ENCODE measurements around the gene NCAPD2.
"Not testable (repeated sequence)": the region's sequence is repeated elsewhere in the genome, so short reads cannot be mapped to it uniquely, and the experiment has no call there.

Gene NCAPD2

DNA sequence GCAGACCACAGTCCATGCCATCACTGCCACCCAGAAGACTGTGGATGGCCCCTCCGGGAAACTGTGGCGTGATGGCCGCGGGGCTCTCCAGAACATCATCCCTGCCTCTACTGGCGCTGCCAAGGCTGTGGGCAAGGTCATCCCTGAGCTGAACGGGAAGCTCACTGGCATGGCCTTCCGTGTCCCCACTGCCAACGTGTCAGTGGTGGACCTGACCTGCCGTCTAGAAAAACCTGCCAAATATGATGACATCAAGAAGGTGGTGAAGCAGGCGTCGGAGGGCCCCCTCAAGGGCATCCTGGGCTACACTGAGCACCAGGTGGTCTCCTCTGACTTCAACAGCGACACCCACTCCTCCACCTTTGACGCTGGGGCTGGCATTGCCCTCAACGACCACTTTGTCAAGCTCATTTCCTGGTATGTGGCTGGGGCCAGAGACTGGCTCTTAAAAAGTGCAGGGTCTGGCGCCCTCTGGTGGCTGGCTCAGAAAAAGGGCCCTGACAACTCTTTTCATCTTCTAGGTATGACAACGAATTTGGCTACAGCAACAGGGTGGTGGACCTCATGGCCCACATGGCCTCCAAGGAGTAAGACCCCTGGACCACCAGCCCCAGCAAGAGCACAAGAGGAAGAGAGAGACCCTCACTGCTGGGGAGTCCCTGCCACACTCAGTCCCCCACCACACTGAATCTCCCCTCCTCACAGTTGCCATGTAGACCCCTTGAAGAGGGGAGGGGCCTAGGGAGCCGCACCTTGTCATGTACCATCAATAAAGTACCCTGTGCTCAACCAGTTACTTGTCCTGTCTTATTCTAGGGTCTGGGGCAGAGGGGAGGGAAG is 43.9 kb downstream of the NCAPD2 start:
- not testable (repeated sequence) for H3K4me3 ChIP-seq (ENCODE audit: low read depth, low read length)
- TF ChIP-seq, protein P1, sequence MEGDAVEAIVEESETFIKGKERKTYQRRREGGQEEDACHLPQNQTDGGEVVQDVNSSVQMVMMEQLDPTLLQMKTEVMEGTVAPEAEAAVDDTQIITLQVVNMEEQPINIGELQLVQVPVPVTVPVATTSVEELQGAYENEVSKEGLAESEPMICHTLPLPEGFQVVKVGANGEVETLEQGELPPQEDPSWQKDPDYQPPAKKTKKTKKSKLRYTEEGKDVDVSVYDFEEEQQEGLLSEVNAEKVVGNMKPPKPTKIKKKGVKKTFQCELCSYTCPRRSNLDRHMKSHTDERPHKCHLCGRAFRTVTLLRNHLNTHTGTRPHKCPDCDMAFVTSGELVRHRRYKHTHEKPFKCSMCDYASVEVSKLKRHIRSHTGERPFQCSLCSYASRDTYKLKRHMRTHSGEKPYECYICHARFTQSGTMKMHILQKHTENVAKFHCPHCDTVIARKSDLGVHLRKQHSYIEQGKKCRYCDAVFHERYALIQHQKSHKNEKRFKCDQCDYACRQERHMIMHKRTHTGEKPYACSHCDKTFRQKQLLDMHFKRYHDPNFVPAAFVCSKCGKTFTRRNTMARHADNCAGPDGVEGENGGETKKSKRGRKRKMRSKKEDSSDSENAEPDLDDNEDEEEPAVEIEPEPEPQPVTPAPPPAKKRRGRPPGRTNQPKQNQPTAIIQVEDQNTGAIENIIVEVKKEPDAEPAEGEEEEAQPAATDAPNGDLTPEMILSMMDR (conservative IDR thresholded peaks at IDR 0.05; ENCODE audit: low read depth, low read length), result peak; percentile 78
- peak; percentile 89 for DNase-seq (ENCODE audit: low read depth)

DNA sequence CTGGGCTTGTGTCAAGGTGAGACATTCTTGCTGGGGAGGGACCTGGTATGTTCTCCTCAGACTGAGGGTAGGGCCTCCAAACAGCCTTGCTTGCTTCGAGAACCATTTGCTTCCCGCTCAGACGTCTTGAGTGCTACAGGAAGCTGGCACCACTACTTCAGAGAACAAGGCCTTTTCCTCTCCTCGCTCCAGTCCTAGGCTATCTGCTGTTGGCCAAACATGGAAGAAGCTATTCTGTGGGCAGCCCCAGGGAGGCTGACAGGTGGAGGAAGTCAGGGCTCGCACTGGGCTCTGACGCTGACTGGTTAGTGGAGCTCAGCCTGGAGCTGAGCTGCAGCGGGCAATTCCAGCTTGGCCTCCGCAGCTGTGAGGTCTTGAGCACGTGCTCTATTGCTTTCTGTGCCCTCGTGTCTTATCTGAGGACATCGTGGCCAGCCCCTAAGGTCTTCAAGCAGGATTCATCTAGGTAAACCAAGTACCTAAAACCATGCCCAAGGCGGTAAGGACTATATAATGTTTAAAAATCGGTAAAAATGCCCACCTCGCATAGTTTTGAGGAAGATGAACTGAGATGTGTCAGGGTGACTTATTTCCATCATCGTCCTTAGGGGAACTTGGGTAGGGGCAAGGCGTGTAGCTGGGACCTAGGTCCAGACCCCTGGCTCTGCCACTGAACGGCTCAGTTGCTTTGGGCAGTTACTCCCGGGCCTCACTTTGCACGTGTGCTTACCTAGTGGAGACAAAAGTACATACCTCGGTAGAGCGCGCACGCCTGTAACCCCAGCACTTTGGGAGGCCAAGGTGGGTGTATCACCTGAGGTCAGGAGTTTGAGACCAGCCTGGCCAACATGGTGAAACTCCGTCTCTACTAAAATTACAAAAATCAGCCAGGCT is 44.8 kb downstream of the NCAPD2 start:
- H3K4me3 ChIP-seq (ENCODE audit: low read depth, low read length), result no peak overlapping the region
- DNase-seq (ENCODE audit: low read depth), result no peak
- TF ChIP-seq, protein P1 (conservative IDR thresholded peaks at IDR 0.05; ENCODE audit: low read depth, low read length), result no peak

DNA sequence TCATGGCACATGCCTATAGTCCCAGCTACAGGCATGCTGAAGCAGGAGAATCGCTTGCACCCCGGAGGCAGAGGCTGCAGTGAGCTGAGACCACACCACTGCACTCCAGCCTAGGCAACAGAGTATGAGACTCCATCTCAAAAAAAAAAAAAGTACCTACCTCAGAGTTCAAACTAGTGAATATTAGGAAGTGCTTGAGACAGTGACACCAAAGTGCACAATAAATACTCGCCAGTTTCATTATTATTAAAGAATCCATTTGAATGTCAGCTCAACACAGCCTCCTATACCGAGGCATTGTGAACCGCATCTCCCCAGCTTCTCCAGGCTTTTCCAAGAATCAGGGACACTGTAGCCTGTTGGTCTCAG is 45.4 kb downstream of the NCAPD2 start:
- no peak for DNase-seq (ENCODE audit: low read depth)
- TF ChIP-seq, protein P1 (conservative IDR thresholded peaks at IDR 0.05; ENCODE audit: low read depth, low read length), result no peak
- no peak overlapping the region for H3K4me3 ChIP-seq (ENCODE audit: low read depth, low read length)

DNA sequence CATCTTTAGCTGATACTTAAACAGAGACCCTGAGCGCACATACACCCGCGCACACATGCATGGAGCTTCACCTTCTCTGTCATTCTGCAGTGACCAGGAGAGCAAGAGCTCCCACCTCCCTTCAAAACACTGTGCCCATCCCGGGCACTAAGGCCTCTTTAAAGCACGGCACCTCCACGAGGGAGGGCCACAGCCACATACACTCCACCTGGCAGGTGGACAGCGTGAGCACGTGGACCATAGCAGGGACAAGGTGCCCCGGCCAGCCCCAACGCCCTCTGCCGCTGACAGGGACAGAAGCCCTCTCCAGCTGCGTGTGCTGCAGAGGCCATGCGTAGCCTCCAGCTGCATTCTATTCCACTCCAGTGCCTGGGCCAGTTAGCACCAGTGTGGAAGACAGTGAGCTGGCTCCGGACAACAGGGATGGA is 45.8 kb downstream of the NCAPD2 start:
- no peak for DNase-seq (ENCODE audit: low read depth)
- TF ChIP-seq, protein P1 (conservative IDR thresholded peaks at IDR 0.05; ENCODE audit: low read depth, low read length), result no peak
- no peak overlapping the region for H3K4me3 ChIP-seq (ENCODE audit: low read depth, low read length)

DNA sequence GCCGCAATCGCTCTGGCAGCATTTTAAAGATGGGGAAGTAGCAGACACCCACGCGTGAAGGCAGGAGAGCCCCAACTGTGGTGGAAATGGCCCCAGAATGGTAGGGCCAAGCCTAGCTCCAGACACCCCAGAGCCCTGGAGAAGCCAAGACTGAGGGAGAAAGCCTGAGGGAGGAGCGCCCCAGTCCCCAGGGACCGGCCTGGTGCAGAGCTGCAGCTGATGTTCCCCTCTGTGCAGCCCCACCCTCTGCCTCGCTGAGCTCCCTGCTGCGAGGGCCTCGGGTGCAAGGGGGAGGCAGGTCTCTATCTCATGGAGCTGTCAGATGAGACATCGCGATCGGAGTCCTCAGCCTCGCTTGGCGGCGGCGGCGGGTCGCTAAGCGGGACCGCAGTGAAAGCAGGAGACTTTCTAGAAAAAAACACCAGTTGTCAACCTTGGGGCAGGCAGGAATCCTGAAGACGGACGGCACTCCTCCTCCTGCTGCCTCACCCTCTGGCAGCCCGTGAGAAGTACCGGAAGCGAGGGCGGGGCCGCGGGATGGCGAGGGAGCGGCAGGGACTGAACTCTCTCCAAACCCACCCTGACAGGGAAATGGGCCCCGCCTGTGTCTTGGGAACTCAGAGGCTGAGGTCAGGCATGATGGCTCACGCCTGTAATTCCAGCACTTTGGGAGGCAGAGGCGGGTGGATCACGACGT is 46.4 kb downstream of the NCAPD2 start:
- peak overlapping the region; percentile 14 for H3K4me3 ChIP-seq (ENCODE audit: low read depth, low read length)
- DNase-seq (ENCODE audit: low read depth), result peak; percentile 90
- TF ChIP-seq, protein P1 (conservative IDR thresholded peaks at IDR 0.05; ENCODE audit: low read depth, low read length), result no peak

DNA sequence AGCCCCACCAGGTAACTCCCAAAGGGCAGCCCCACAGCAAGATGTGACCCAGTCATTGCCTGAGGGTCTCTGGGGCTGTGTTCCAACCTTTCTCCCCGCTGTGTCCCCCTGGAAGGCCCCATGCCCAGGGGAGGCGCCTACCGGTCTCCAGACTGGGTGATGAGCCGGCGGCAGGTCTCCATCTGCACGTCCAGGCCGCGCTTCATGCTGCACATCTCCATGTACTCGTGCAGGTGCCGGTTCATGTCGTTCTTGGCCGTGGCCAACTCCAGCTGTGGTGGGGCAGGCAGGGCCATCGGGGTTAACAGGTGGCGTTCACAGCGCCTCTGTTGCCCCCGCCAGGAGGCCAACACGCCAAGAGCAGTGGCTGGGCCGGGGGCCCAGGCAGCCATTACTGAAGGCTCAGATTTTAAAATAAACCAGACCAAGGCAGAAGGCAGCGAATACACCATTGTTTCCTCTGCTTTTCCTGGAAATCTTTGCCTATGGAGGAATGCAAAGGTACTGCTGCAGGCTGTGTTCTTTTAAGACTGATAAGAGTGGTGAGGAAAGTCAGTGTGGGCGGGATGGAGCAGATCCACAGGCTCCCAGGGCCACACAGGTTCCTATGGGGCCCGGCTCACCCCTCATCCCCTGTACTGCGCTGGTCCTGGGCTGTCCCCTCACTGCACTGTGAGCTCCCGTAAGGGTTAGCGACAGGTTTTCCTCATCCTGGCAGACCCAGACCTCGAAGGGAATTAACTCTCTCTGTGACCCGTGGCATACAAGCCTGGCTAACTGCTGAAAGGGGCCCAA is 47.7 kb downstream of the NCAPD2 start:
- TF ChIP-seq, protein P1 (conservative IDR thresholded peaks at IDR 0.05; ENCODE audit: low read depth, low read length), result no peak

More for the DNA sequence above, 47.7 kb downstream of the NCAPD2 start:
- no peak overlapping the region for H3K4me3 ChIP-seq (ENCODE audit: low read depth, low read length)
- no peak for DNase-seq (ENCODE audit: low read depth)
